ENCODE measurements around the gene RHBDL1.

DNA sequence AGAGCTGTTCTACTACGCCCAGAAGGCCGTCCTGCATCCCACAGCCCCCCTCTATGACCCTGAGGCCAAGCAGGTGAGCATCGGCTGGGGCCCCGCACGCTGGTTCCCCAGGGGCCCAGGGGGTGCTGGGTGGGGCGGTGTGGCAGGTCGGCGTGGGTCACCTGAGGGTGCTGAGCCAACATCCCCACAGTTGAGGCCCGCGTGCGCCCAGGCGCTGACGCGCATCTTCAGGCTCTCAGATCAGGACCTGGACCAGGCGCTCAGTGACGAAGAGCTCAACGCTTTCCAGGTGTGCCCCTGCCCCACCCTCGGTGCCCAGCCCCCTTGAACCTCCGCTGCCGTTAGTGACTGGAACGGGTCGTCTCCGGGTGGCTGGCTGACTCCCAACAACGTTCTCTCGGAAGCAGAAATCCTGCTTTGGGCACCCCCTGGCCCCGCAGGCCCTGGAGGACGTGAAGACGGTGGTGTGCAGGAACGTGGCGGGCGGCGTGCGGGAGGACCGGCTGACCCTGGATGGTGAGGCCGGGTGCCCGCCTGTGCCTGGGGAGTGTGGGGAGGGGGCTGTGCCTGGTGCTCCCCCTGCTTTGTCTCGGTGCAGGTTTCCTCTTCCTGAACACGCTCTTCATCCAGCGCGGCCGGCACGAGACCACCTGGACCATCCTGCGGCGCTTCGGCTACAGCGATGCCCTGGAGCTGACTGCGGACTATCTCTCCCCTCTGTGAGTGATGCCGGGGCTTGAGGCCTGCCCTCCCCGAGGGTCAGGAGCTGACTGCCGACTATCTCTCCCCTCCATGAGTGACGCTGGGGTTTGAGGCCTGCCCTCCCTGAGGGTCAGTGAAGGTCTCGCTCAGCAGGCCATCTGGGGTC is 4.8 kb upstream of the RHBDL1 start:
- TF ChIP-seq, protein P1, sequence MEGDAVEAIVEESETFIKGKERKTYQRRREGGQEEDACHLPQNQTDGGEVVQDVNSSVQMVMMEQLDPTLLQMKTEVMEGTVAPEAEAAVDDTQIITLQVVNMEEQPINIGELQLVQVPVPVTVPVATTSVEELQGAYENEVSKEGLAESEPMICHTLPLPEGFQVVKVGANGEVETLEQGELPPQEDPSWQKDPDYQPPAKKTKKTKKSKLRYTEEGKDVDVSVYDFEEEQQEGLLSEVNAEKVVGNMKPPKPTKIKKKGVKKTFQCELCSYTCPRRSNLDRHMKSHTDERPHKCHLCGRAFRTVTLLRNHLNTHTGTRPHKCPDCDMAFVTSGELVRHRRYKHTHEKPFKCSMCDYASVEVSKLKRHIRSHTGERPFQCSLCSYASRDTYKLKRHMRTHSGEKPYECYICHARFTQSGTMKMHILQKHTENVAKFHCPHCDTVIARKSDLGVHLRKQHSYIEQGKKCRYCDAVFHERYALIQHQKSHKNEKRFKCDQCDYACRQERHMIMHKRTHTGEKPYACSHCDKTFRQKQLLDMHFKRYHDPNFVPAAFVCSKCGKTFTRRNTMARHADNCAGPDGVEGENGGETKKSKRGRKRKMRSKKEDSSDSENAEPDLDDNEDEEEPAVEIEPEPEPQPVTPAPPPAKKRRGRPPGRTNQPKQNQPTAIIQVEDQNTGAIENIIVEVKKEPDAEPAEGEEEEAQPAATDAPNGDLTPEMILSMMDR (IDR thresholded peaks at IDR 0.05 in 2 of 3, conservative IDR thresholded peaks at IDR 0.05 in 1 of 3; ENCODE audit: insufficient read depth in 2 of 3, low read depth in 1 of 3, low read length in 3 of 3) = no peak
- TF ChIP-seq, protein P2, sequence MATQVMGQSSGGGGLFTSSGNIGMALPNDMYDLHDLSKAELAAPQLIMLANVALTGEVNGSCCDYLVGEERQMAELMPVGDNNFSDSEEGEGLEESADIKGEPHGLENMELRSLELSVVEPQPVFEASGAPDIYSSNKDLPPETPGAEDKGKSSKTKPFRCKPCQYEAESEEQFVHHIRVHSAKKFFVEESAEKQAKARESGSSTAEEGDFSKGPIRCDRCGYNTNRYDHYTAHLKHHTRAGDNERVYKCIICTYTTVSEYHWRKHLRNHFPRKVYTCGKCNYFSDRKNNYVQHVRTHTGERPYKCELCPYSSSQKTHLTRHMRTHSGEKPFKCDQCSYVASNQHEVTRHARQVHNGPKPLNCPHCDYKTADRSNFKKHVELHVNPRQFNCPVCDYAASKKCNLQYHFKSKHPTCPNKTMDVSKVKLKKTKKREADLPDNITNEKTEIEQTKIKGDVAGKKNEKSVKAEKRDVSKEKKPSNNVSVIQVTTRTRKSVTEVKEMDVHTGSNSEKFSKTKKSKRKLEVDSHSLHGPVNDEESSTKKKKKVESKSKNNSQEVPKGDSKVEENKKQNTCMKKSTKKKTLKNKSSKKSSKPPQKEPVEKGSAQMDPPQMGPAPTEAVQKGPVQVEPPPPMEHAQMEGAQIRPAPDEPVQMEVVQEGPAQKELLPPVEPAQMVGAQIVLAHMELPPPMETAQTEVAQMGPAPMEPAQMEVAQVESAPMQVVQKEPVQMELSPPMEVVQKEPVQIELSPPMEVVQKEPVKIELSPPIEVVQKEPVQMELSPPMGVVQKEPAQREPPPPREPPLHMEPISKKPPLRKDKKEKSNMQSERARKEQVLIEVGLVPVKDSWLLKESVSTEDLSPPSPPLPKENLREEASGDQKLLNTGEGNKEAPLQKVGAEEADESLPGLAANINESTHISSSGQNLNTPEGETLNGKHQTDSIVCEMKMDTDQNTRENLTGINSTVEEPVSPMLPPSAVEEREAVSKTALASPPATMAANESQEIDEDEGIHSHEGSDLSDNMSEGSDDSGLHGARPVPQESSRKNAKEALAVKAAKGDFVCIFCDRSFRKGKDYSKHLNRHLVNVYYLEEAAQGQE (IDR thresholded peaks at IDR 0.05; ENCODE audit: borderline replicate concordance) = no peak
- TF ChIP-seq, protein P2 (CRISPR knock-in tag; IDR thresholded peaks at IDR 0.05; ENCODE audit: low read depth) = no peak

Data from K562 (cell line).